Bronchial epithelial cell (primary cell): ENCODE results near the gene CFB. TPM values are rescaled to one million over a fixed set of nuclear protein-coding genes. Genes with fewer than 3 reads are reported as not detected.
"Not testable (repeated sequence)": the region's sequence is repeated elsewhere in the genome, so short reads cannot be mapped to it uniquely, and the experiment has no call there.

Experiments used
- DNase-seq: peaks from one replicate; pipeline ENCODE4 v3.0.0-alpha.2; 2010; ENCODE audit warnings: low read depth
- FAIRE-seq: peaks from 2 replicates; lab custom pipeline; 2011; peaks lifted over from hg19 to GRCh38; lab: Jason Lieb, UNC
- H3K27me3 ChIP-seq: 2 replicates; pipeline ENCODE4 v1.5.1; 2011; ENCODE audit warnings: low read length; ENCODE audit not compliant: control insufficient read depth, insufficient read depth
- H3K36me3 ChIP-seq: 2 replicates; pipeline ENCODE4 v1.5.1; 2011; ENCODE audit warnings: low read length; ENCODE audit not compliant: control insufficient read depth, insufficient read depth
- H3K4me3 ChIP-seq: 2 replicates; pipeline ENCODE4 v1.5.1; 2011; ENCODE audit warnings: mild to moderate bottlenecking, low read depth, low read length, control low read depth
- total RNA-seq: library from RNA; depleted of rRNA; stranded (reverse); fragments of >200 nt; gene quantifications from 2 replicates; pipeline ENCODE4 v1.2.1, GENCODE V29; 2014
- TF ChIP-seq, protein P1 (sequence below): IDR thresholded peaks from 2 replicates; pipeline ENCODE4 v1.5.1; 2011; ENCODE audit warnings: mild to moderate bottlenecking, moderate library complexity, low read length, control low read depth, inconsistent platforms; ENCODE audit not compliant: insufficient read depth, severe bottlenecking

The CFB gene
- total RNA-seq, 1 donor from 2014 or later, result 2.6 TPM

DNA sequence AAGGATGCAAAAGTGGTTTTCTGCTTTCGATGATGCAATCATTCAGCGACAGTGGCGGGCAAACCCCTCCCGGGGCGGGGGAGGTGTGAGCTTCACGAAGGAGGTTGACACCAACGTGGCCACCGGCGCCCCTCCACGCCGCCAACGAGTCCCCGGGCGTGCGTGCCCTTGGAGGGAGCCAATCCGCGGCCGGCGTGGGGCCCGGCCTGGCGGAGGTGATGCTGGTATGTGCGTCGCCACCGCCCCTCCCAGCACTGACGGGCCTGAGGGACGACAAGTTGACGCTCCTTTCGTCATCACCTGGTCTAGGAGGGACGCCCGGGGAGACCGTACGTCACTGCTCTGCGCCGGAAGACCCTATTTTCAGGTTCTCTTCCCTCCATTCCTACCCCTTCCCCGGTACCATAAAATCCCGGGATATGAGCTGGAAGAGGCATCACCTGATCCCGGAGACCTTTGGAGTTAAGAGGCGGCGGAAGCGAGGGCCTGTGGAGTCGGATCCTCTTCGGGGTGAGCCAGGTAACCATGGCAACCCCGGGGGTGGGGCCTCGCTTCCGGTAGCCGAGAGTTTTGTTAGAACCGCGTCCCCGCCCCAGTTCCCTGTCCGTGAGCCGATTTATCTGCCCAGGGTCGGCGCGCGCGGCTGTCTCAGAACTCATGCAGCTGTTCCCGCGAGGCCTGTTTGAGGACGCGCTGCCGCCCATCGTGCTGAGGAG lies 26.3 kb downstream of the CFB start, which contains the start of gene DXO:
Gene DXO, minus strand, starts transcription at position 146 of the 716 bp plus-strand sequence. CDS start 463 bp downstream, outside the sequence.
- FAIRE-seq (no peak), DNase-seq (peak; percentile 93)
- Histone ChIP-seq H3K4me3 (peak within 1 kb of the TSS; percentile 50), H3K27me3 (no peaks in the 10 kb centered on the region), H3K36me3 (peaks cover 18% of the 10 kb centered on the region)
- TF ChIP-seq, protein P1, sequence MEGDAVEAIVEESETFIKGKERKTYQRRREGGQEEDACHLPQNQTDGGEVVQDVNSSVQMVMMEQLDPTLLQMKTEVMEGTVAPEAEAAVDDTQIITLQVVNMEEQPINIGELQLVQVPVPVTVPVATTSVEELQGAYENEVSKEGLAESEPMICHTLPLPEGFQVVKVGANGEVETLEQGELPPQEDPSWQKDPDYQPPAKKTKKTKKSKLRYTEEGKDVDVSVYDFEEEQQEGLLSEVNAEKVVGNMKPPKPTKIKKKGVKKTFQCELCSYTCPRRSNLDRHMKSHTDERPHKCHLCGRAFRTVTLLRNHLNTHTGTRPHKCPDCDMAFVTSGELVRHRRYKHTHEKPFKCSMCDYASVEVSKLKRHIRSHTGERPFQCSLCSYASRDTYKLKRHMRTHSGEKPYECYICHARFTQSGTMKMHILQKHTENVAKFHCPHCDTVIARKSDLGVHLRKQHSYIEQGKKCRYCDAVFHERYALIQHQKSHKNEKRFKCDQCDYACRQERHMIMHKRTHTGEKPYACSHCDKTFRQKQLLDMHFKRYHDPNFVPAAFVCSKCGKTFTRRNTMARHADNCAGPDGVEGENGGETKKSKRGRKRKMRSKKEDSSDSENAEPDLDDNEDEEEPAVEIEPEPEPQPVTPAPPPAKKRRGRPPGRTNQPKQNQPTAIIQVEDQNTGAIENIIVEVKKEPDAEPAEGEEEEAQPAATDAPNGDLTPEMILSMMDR, result no peak

DNA sequence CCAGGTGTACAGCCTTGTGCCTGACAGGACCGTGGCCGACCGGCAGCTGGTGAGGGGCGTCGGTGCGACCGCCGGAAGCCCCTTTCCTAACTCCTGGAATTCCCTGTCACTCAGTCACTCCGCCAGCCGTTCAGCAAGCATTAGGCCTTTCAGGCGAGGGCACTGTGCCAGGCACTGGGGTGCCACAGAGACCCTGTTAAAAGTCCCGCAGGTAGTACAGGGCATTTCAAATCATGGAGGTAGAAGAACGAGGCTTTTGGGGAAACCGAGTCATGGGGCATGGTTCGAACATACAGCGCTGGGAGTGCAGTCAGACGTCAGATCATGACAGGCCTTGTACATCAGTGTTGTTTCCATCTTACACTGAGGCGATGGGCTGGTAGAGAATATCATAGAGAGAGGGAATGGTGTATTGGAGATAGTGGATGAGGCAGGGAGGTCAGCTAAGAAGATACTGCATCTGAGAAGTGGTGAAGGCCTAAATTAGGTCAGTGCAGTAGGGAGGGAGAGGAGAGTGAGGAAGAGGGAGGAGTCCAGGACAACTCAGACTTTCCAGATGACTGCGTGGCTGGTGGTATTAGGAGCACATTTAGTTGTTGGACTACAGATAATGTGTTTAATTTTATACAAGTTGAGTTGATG lies 26.9 kb downstream of the CFB start:
- FAIRE-seq (no peak), DNase-seq (peak; percentile 38)
- TF ChIP-seq, protein P1, result no peak
- no peaks in the 10 kb centered on the region for H3K27me3 ChIP-seq
- peak overlapping the region; percentile 50 for H3K4me3 ChIP-seq
- peaks cover 12% of the 10 kb centered on the region for H3K36me3 ChIP-seq

DNA sequence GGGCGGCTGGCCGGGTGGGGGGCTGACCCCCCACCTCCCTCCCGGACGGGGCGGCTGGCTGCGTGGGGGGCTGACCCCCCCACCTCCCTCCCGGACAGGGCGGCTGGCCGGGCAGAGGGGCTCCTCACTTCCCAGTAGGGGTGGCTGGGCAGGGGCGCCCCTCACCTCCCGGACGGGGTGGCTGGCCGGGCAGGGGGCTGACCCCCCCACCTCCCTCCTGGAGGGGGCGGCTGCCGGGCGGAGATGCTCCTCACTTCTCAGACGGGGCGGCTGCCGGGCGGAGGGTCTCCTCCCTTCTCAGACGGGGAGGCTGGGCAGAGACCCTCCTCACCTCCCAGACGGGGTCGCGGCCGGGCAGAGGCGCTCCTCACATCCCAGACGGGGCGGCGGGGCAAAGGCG lies 30.2 kb downstream of the CFB start:
- not testable (repeated sequence) for H3K36me3 ChIP-seq, H3K4me3 ChIP-seq, H3K27me3 ChIP-seq, FAIRE-seq, DNase-seq

DNA sequence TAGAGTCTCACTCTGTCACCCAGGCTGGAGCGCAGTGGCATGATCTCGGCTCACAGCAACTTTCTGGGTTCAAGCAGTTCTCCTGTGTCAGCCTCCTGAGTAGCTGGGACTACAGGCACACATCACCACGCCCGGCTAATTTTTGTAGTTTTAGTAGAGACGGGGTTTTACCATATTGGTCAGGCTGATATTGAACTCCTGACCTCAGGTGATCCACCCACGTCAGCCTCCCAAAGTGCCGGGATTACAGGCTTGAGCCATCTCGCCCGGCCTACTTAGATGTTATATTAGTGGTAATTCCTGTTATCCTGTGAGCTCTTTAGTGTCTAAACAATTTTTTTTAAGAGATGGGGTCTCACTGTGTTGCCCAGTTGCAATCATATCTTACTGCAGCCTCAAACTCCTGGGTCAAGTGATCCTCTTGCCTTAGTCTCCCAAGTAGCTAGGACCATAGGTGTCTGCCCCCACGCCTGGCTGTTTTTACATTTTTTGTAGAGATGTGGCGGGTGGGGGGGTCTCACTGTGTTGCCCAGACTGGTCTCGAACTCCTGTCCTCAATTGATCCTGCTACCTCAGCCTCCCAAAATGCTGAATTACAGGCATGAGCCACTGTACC lies 32.0 kb downstream of the CFB start:
- DNase-seq (no peak), FAIRE-seq (no peak)
- no peaks in the 10 kb centered on the region for H3K27me3 ChIP-seq
- no peaks in the 10 kb centered on the region for H3K36me3 ChIP-seq
- TF ChIP-seq, protein P1, result no peak
- no peak overlapping the region for H3K4me3 ChIP-seq

DNA sequence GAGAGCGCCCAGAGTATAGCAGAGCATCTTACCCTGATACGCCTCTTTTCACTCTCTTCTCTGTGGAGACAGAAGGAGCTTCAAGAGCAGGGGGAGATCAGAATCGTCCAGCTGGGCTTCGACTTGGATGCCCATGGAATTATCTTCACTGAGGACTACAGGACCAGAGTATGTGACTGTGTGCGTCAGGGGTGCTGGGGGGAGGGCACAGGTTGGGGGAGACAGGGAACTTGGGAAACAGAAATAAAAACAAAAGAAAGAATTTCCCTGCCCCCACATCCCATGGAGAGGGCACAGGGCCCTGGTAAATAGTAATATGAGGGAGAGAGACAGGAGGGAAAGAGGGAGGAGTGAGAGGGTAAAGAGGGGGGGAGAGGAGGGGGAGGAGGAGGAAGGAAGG lies 32.9 kb downstream of the CFB start:
- Histone ChIP-seq H3K36me3 (no peaks in the 10 kb centered on the region), H3K4me3 (no peak overlapping the region), H3K27me3 (no peaks in the 10 kb centered on the region)
- no peak for DNase-seq
- no peak for FAIRE-seq
- TF ChIP-seq, protein P1, result no peak

DNA sequence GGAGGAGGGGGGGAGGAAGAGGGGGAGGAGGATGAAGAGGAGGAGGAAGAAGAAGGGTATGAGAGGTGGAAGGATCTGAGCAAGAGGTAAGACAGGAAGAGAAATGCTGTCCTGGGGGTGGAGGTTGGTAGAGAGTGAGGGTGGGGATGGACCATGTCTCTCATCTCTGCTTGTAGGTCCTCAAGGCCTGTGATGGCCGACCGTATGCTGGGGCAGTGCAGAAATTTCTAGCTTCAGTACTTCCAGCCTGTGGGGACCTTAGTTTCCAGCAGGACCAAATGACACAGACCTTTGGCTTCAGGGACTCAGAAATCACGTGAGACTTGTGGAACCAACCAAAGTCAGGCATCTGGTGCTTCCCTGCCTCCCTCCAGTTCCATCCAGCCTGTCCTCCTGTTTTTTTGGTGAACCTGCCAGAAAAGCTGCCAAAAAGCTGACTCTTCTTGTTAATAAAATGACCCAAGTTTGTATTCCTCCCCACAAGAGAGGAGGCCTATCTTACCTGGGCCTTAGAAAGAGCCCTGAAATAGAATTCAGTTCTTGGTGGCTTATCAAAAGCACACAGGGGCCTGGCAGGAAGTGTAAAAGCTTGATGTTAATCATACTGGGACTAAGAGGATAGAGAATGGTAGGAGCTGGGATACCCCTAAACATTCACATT lies 33.5 kb downstream of the CFB start:
- no peak for FAIRE-seq

DNA sequence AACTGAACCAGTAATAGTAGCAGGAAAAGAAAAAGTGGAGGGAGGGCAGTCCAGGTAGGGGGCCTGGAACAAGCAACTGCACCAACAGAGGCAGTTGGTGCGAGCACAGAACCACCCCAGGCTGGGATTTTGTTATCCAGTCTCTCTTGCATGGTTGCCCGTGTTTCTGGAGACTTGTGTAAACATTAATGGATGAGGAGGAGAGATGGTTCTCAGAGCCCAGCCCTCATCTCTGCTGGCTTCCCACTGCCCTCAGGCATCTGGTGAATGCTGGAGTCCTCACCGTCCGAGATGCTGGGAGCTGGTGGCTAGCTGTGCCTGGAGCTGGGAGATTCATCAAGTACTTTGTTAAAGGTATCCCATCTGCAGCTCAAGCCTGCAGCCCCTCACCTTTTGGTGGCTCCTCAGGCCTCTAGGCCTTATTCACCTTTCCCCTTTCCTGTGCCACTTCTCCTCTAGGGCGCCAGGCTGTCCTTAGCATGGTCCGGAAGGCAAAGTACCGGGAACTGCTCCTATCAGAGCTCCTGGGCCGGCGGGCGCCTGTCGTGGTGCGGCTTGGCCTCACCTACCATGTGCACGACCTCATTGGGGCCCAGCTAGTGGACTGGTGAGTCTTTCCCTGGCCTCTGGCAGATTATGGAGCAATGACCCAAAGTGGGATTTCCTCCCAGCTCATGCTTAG lies 34.4 kb downstream of the CFB start:
- H3K27me3 ChIP-seq, FAIRE-seq, H3K4me3 ChIP-seq, DNase-seq, H3K36me3 ChIP-seq: not testable (repeated sequence)

More for the DNA sequence above, 33.5 kb downstream of the CFB start:
- Histone ChIP-seq H3K36me3 (no peaks in the 10 kb centered on the region), H3K27me3 (no peaks in the 10 kb centered on the region), H3K4me3 (no peak overlapping the region)
- DNase-seq, result no peak
- TF ChIP-seq, protein P1, result no peak

DNA sequence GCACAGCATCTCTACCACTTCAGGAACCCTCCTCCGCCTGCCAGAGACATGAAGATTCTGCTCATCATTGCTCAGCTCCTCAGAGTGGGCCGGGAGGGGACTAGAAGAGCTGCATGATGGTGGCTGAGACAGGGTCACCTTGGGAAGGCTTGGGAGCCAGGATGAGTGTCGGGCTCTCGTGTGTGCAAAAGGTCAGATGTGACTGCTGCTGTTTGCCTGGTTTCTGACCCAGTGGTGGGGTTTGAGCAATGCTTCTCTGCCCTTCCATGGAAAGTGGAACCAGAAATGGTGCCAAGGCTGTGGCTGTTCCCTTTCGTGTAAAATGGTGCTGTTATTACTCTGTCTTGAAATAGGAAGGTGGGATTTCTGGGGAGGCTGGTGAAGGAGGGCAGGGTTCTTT lies 35.1 kb downstream of the CFB start:
- H3K27me3 ChIP-seq, H3K36me3 ChIP-seq, H3K4me3 ChIP-seq, DNase-seq, FAIRE-seq: not testable (repeated sequence)
